T-helper 1 cell treated with Interleukin-12 subunit alpha and Interleukin-12 subunit beta and Interleukin-4 antibody, amounts not matched to agents 30 μg/mL and 1 μg/mL, for 36 hours (primary cell): Measurements from ENCODE around the gene SLC6A6.
"Not testable (repeated sequence)": the region's sequence is repeated elsewhere in the genome, so short reads cannot be mapped to it uniquely, and the experiment has no call there.

Source experiments
- H3K27ac Mint-ChIP-seq: one replicate; pipeline ENCODE4 v1.8.0; 2021; ENCODE audit warnings: mild to moderate bottlenecking, mixed read lengths
- H3K27me3 Mint-ChIP-seq: one replicate; pipeline ENCODE4 v1.8.0; 2021; ENCODE audit warnings: low read depth, mixed read lengths
- H3K36me3 Mint-ChIP-seq: one replicate; pipeline ENCODE4 v1.8.0; 2021; ENCODE audit warnings: low read depth, mixed read lengths
- H3K4me1 Mint-ChIP-seq: one replicate; pipeline ENCODE4 v1.8.0; 2021; ENCODE audit warnings: low read depth, mixed read lengths
- H3K4me3 Mint-ChIP-seq: one replicate; pipeline ENCODE4 v1.8.0; 2021; ENCODE audit warnings: mild to moderate bottlenecking, moderate library complexity, mixed read lengths
- H3K9me3 Mint-ChIP-seq: one replicate; pipeline ENCODE4 v1.8.0; 2021; ENCODE audit warnings: mixed read lengths

The SLC6A6 gene

GRCh38 chr3:14401692-14402303 lies 608 bp upstream of the SLC6A6 start:
- Mint-ChIP-seq H3K27ac (peak overlapping the region; percentile 96), H3K27me3 (peaks cover 6% of the 10 kb centered on the region), H3K4me1 (peaks cover 37% of the 10 kb centered on the region), H3K4me3 (peak overlapping the region; percentile 89), H3K36me3 (peaks cover 14% of the 10 kb centered on the region), H3K9me3 (no peaks in the 10 kb centered on the region)

DNA sequence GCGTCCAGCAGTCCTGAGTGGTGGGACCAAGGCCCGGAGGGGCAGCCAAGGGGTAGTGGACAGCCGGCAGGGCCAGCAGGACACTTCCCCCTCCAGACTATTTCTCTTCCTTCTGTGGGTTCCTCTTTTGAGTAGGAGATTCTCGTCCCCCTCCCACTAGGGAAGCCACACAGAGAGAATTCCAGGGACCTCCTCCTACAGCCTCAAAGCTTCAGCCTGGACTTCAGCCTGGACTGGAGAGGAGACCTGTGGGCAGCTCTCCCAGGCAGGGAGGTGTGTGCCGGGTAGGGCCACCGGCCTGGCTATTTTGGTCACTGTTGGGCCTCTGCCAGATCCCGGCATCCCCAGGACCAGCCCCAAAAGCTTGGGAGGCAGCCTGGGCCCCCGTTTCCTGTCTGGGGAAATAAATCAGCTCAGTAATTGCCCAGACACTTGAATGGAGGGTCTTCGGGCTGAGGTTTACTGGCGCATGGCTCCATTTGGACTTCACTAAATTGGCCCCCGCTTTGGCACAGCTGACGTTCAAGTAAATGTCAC lies 1.3 kb downstream of the SLC6A6 start:
- Mint-ChIP-seq H3K9me3 (no peaks in the 10 kb centered on the region), H3K4me3 (peak overlapping the region; percentile 99), H3K36me3 (peaks cover 20% of the 10 kb centered on the region), H3K27ac (peak overlapping the region; percentile 95), H3K4me1 (peaks cover 30% of the 10 kb centered on the region), H3K27me3 (peaks cover 6% of the 10 kb centered on the region)

DNA sequence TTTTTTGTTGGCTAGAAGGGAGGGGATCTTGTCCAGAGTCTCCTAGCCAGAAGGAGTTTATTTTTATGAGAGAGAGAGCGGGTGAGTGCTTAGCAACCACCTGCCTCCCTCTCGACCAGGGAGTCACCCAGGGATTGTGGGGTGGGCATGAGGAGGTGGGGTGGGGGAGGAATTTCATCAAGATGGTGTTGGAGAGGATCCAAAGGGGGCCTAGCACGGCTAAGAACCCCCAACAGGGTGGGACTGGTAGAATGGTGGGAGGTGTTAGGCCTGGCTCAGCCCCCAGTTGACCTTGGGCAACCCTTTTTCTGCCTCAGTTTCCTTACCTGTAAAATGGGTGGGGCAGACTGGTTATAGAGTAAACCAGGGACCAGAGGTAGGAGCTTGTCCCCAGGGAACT lies 1.8 kb downstream of the SLC6A6 start:
- H3K4me1 Mint-ChIP-seq = peaks cover 31% of the 10 kb centered on the region
- H3K9me3 Mint-ChIP-seq = no peaks in the 10 kb centered on the region
- peak overlapping the region; percentile 99 for H3K4me3 Mint-ChIP-seq
- H3K36me3 Mint-ChIP-seq = peaks cover 20% of the 10 kb centered on the region
- peak overlapping the region; percentile 36 for H3K27ac Mint-ChIP-seq
- H3K27me3 Mint-ChIP-seq = peaks cover 6% of the 10 kb centered on the region

- peaks cover 20% of the 10 kb centered on the region for H3K36me3 Mint-ChIP-seq
- peak overlapping the region; percentile 99 for H3K4me3 Mint-ChIP-seq
- H3K27me3 Mint-ChIP-seq = peaks cover 6% of the 10 kb centered on the region
- no peak overlapping the region for H3K27ac Mint-ChIP-seq
- no peaks in the 10 kb centered on the region for H3K9me3 Mint-ChIP-seq
- peaks cover 36% of the 10 kb centered on the region for H3K4me1 Mint-ChIP-seq
These were observed 2.4 kb downstream of the SLC6A6 start for GRCh38 chr3:14404631-14405359.

GRCh38 chr3:14405360-14406238 lies 3.2 kb downstream of the SLC6A6 start:
- H3K27me3 Mint-ChIP-seq = peaks cover 5% of the 10 kb centered on the region
- no peaks in the 10 kb centered on the region for H3K9me3 Mint-ChIP-seq
- H3K4me3 Mint-ChIP-seq = peak overlapping the region; percentile 40
- H3K36me3 Mint-ChIP-seq = peaks cover 20% of the 10 kb centered on the region
- H3K4me1 Mint-ChIP-seq = peaks cover 42% of the 10 kb centered on the region
- H3K27ac Mint-ChIP-seq = no peak overlapping the region

- H3K4me1 Mint-ChIP-seq = peaks cover 49% of the 10 kb centered on the region
- H3K27ac Mint-ChIP-seq = peak overlapping the region; percentile 38
- H3K4me3 Mint-ChIP-seq = no peak overlapping the region
- H3K9me3 Mint-ChIP-seq = no peaks in the 10 kb centered on the region
- H3K36me3 Mint-ChIP-seq = peaks cover 25% of the 10 kb centered on the region
- no peaks in the 10 kb centered on the region for H3K27me3 Mint-ChIP-seq
These were observed 3.9 kb downstream of the SLC6A6 start for GRCh38 chr3:14406336-14406735.

- Mint-ChIP-seq H3K4me1 (peaks cover 49% of the 10 kb centered on the region), H3K36me3 (peaks cover 28% of the 10 kb centered on the region), H3K27me3 (no peaks in the 10 kb centered on the region), H3K4me3 (no peak overlapping the region), H3K27ac (peak overlapping the region; percentile 38), H3K9me3 (no peaks in the 10 kb centered on the region)
These were observed 4.4 kb downstream of the SLC6A6 start for GRCh38 chr3:14406766-14407165.

DNA sequence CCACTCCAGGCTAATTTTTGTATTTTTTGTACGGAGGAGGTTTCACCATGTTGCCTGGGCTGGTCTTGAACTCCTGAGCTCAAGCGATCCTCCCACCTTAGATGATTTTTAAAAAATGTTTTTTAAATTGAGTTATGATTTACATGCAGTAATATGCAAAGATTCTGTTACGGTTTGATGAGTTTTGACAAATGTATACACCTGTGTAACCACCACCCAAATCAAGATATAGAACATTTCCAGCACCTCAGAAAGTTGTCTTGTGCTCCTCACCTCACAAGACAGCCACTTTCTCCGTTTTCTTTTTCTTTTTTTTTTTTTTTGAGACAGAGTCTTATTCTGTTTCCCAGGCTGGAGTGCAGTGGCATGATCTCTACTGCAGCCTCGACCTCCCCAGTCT lies 4.8 kb downstream of the SLC6A6 start:
- no peaks in the 10 kb centered on the region for H3K27me3 Mint-ChIP-seq
- peaks cover 28% of the 10 kb centered on the region for H3K36me3 Mint-ChIP-seq
- H3K9me3 Mint-ChIP-seq = no peaks in the 10 kb centered on the region
- no peak overlapping the region for H3K4me3 Mint-ChIP-seq
- H3K27ac Mint-ChIP-seq = no peak overlapping the region
- peaks cover 50% of the 10 kb centered on the region for H3K4me1 Mint-ChIP-seq

GRCh38 chr3:14409779-14410063 lies 7.3 kb downstream of the SLC6A6 start:
- Mint-ChIP-seq H3K4me1 (peaks cover 39% of the 10 kb centered on the region), H3K27ac (peak overlapping the region; percentile 65), H3K36me3 (peaks cover 24% of the 10 kb centered on the region)
- H3K9me3 Mint-ChIP-seq, H3K4me3 Mint-ChIP-seq, H3K27me3 Mint-ChIP-seq: not testable (repeated sequence)

- peaks cover 28% of the 10 kb centered on the region for H3K36me3 Mint-ChIP-seq
- H3K27ac Mint-ChIP-seq = peak overlapping the region; percentile 83
- no peaks in the 10 kb centered on the region for H3K27me3 Mint-ChIP-seq
- peak overlapping the region; percentile 10 for H3K4me3 Mint-ChIP-seq
- H3K4me1 Mint-ChIP-seq = peaks cover 41% of the 10 kb centered on the region
- no peaks in the 10 kb centered on the region for H3K9me3 Mint-ChIP-seq
These were observed 7.7 kb downstream of the SLC6A6 start for GRCh38 chr3:14410106-14410502.

DNA sequence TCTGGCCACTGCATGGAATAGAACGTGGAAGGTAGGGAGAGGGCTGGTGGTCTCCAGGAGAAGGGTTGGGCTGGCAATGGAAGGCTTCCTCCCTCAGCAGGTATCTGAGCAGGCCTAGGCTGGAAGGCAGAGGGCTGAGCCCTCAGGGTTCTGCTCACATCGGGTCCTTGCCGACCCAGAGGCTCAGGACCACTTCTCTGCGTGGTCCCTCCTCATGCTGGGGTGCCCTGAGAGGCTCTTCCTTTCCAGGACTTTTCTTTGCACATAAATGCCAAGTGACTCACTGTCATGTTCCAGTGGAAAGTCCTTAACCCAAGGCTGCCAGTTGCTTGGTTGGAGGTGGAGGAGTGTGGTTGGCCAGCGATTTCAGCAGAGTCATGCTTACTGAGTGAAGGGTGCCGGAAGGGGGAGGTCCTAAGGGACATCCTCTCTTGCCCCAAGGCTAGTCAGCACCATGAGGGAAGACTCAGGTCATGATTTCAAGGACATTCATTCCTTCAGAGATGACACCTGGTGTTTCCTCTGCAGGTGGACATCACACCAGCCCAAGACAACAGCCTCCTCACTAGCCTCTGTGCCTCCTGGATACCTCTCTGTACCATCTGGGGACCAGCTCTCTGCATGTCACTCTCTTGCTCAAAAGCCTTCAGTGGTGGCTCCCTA lies 8.2 kb downstream of the SLC6A6 start:
- Mint-ChIP-seq H3K27me3 (no peaks in the 10 kb centered on the region), H3K4me1 (peaks cover 35% of the 10 kb centered on the region), H3K36me3 (peaks cover 26% of the 10 kb centered on the region), H3K4me3 (peak overlapping the region; percentile 10), H3K27ac (peak overlapping the region; percentile 83), H3K9me3 (no peaks in the 10 kb centered on the region)

DNA sequence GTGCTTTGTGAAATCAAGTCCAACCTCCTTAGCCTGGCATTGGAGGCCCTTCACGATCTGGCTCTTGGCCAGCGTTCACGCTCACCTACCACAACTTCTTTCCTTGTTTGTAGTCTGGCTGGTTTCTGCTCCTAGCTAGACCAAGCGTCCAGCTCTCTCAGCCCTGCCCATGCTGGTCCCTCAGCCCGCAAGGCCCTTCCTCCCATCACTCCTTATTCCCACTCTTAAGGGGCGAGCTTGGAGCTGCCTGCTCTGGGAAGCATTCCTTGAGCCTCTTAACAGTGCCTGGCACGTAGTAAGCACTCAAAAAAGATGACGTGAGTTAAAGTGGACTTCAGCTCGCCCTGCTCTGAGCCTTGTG lies 8.7 kb downstream of the SLC6A6 start:
- no peaks in the 10 kb centered on the region for H3K9me3 Mint-ChIP-seq
- no peaks in the 10 kb centered on the region for H3K27me3 Mint-ChIP-seq
- H3K27ac Mint-ChIP-seq = peak overlapping the region; percentile 79
- H3K36me3 Mint-ChIP-seq = peaks cover 23% of the 10 kb centered on the region
- H3K4me3 Mint-ChIP-seq = no peak overlapping the region
- H3K4me1 Mint-ChIP-seq = peaks cover 32% of the 10 kb centered on the region

GRCh38 chr3:14411988-14412387 lies 9.6 kb downstream of the SLC6A6 start:
- Mint-ChIP-seq H3K27me3 (no peaks in the 10 kb centered on the region), H3K9me3 (no peaks in the 10 kb centered on the region), H3K27ac (no peak overlapping the region), H3K36me3 (peaks cover 19% of the 10 kb centered on the region), H3K4me1 (peaks cover 28% of the 10 kb centered on the region), H3K4me3 (no peak overlapping the region)

GRCh38 chr3:14412831-14413380 lies 10.5 kb downstream of the SLC6A6 start:
- Mint-ChIP-seq H3K27ac (no peak overlapping the region), H3K27me3 (no peaks in the 10 kb centered on the region), H3K36me3 (peaks cover 14% of the 10 kb centered on the region), H3K4me3 (no peak overlapping the region), H3K9me3 (no peaks in the 10 kb centered on the region), H3K4me1 (peaks cover 26% of the 10 kb centered on the region)
